Kidney (tissue), 14 donors: Measurements from ENCODE around the gene JPH3. TPM values are rescaled to one million over a fixed set of nuclear protein-coding genes. Genes with fewer than 3 reads are reported as not detected.

ENCODE experiments used
- DNase-seq, 5 donors: peaks; one replicate each; pipeline ENCODE4 v3.0.0-alpha.2; 2013 to 2020
- FAIRE-seq: peaks from 2 replicates; lab custom pipeline; 2012; peaks lifted over from hg19 to GRCh38; lab: Jason Lieb, UNC
- H3K27ac ChIP-seq, 2 donors: one replicate each; pipeline ENCODE4 v1.7.0; 2013; ENCODE audit warnings: low read depth in 2 of 2, low read length in 2 of 2, inconsistent platforms in 1 of 2
- H3K27me3 ChIP-seq: one replicate; pipeline ENCODE4 v1.7.1; 2013; ENCODE audit warnings: low read length, inconsistent platforms; ENCODE audit not compliant: control insufficient read depth, insufficient read depth
- H3K36me3 ChIP-seq, 3 donors: one replicate each; pipeline versions ENCODE4 v1.7.0 to v1.7.1; 2013; ENCODE audit warnings: low read length in 3 of 3, control low read depth in 1 of 3, inconsistent platforms in 1 of 3; ENCODE audit not compliant: insufficient read depth in 3 of 3, control insufficient read depth in 2 of 3
- H3K4me1 ChIP-seq, 3 donors: one replicate each; pipeline versions ENCODE4 v1.7.0 to v1.7.1; 2013; ENCODE audit warnings: low read length in 3 of 3, inconsistent platforms in 1 of 3, low read depth in 1 of 3; ENCODE audit not compliant: control insufficient read depth in 2 of 3, insufficient read depth in 2 of 3
- H3K4me3 ChIP-seq, 3 donors: one replicate each; pipeline versions ENCODE4 v1.7.0 to v1.8.1; 2013; ENCODE audit warnings: low read length in 3 of 3, control low read depth in 1 of 3, inconsistent platforms in 1 of 3
- H3K9ac ChIP-seq, 3 donors: one replicate each; pipeline versions ENCODE4 v1.7.0 to v1.7.1; 2013; ENCODE audit warnings: low read length in 3 of 3, control low read depth in 1 of 3, inconsistent platforms in 1 of 3
- H3K9me3 ChIP-seq, 3 donors: one replicate each; pipeline versions ENCODE4 v1.7.0 to v1.7.1; 2013; ENCODE audit warnings: low read length in 3 of 3, control low read depth in 1 of 3, inconsistent platforms in 1 of 3; ENCODE audit not compliant: control insufficient read depth in 2 of 3, insufficient read depth in 1 of 3
- intact Hi-C: fragments of 100-400 bp; cut with DNase I; formaldehyde crosslinking; loops from one replicate; pipeline ENCODE4 v1.11.1; 2022
- polyA plus RNA-seq: library from polyadenylated mRNA; stranded (reverse); fragments of 350-450 nt; fragmentation: Illumina TruSeq; extraction: RNeasy Lipid Tissue Mini Kit (QIAGEN cat#74804); gene quantifications from one replicate; pipeline ENCODE4 v1.2.3, GENCODE V29; 2014; ENCODE audit warnings: low read depth, low replicate concordance; ENCODE audit not compliant: insufficient read depth
- total RNA-seq: library from RNA; stranded (reverse); fragmentation: NEBNext Ultra II Directional; extraction: Animal tissue kit (Norgen Biotek cat#: 25700); gene quantifications from one replicate; pipeline ENCODE4 v1.2.1, GENCODE V29; 2021
- TF ChIP-seq, protein P1 (sequence below): IDR thresholded peaks from 3 replicates; pipeline ENCODE4 v1.5.1; 2012; ENCODE audit warnings: mild to moderate bottlenecking, moderate library complexity, borderline replicate concordance; ENCODE audit not compliant: insufficient read depth; ENCODE audit errors: extremely low read depth
- donor health status: control.
- donor health status: control.
- donor health status: control.
- donor health status: control.
- donor health status: control.
- donor health status: DM: yes; HTN: yes; CAD: no.
- donor health status: Normal renal cell carcinoma (clear cell type).

The JPH3 gene
- total and polyA plus RNA-seq, 2 donors from 2014 or later: 0.69 TPM; not detected in 1

DNA sequence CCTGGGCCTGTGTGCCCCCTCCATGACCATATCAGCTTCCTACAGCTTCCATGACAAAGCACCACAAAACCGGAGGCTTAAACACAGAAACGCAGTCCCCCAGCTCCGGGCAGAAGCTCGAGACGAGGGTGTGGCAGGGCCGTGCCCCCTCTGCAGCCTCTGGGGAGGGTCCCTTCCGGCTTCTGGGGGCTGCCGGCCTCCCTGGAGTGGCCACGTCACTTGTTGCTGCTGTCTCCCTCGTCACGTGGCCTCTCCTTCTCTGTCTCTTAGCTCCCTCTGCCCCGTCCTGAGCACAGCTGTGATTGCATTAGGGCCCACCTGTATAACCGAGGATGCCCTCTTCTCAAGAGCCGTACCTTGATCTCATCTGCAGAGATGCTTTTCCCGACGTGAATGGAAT, 64.6 kb downstream of the JPH3 start:
- Histone ChIP-seq H3K9ac (no peak overlapping the region), H3K4me1 (no peaks in the 10 kb centered on the region), H3K4me3 (no peak overlapping the region), H3K36me3 (no peaks in the 10 kb centered on the region), H3K27ac (no peak overlapping the region), H3K27me3 (no peaks in the 10 kb centered on the region), H3K9me3 (no peaks in the 10 kb centered on the region)
- DNase-seq: no peak
- TF ChIP-seq, protein P1, sequence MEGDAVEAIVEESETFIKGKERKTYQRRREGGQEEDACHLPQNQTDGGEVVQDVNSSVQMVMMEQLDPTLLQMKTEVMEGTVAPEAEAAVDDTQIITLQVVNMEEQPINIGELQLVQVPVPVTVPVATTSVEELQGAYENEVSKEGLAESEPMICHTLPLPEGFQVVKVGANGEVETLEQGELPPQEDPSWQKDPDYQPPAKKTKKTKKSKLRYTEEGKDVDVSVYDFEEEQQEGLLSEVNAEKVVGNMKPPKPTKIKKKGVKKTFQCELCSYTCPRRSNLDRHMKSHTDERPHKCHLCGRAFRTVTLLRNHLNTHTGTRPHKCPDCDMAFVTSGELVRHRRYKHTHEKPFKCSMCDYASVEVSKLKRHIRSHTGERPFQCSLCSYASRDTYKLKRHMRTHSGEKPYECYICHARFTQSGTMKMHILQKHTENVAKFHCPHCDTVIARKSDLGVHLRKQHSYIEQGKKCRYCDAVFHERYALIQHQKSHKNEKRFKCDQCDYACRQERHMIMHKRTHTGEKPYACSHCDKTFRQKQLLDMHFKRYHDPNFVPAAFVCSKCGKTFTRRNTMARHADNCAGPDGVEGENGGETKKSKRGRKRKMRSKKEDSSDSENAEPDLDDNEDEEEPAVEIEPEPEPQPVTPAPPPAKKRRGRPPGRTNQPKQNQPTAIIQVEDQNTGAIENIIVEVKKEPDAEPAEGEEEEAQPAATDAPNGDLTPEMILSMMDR: no peak
- no peak for FAIRE-seq
- intact Hi-C loops: no loop called here

DNA sequence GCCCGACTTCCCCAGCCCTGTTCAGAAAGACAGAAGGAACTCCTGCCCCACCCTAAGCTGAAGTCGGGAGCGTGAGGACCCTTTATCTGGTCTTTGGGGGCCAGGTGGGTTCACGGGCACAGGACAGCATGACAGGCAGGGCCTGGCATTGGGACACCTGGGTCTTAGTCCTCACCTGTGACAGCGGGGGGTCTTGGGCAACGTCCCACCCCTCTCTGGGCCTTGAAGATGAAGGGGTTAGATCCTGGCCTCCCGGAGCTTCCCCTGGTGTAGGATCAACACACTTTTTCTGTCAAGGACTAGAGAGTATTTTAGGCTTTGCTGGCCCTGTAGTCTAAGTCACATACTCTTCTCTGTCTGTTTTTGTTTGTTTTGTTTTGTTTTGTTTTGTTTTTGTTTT, 65.1 kb downstream of the JPH3 start:
- no peaks in the 10 kb centered on the region for H3K9me3 ChIP-seq
- FAIRE-seq (no peak), DNase-seq (no peak)
- no peaks in the 10 kb centered on the region for H3K36me3 ChIP-seq
- H3K4me3 ChIP-seq: no peak overlapping the region
- H3K9ac ChIP-seq: no peak overlapping the region
- H3K4me1 ChIP-seq: no peaks in the 10 kb centered on the region
- TF ChIP-seq, protein P1: no peak
- no peaks in the 10 kb centered on the region for H3K27me3 ChIP-seq
- intact Hi-C loops: no loop called here
- no peak overlapping the region for H3K27ac ChIP-seq

DNA sequence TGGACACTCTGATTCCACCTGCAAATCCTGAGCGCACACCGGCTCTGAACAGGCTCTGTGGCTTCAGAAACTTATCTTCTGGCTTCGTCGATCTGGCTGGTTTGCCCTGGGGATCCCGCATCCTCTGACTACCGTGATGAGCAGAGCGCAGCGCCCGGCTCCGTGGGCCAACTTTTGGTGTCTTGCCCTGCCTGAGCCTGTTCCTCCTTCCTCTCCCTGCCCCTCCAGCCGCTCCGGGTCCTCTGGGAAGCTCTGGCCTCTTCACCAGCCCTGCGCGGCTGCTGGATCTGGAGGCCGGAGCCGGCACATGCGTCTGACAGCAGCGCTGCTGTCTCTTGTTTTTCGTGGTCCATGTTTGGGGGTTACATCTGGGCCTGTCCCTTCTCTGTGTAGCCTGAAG, 65.6 kb downstream of the JPH3 start:
- Histone ChIP-seq H3K27ac (no peak overlapping the region), H3K36me3 (no peaks in the 10 kb centered on the region), H3K4me1 (no peaks in the 10 kb centered on the region), H3K27me3 (no peaks in the 10 kb centered on the region), H3K9ac (no peak overlapping the region), H3K4me3 (no peak overlapping the region), H3K9me3 (no peaks in the 10 kb centered on the region)
- FAIRE-seq: no peak
- intact Hi-C loops: no loop called here
- no peak for DNase-seq
- TF ChIP-seq, protein P1: no peak

DNA sequence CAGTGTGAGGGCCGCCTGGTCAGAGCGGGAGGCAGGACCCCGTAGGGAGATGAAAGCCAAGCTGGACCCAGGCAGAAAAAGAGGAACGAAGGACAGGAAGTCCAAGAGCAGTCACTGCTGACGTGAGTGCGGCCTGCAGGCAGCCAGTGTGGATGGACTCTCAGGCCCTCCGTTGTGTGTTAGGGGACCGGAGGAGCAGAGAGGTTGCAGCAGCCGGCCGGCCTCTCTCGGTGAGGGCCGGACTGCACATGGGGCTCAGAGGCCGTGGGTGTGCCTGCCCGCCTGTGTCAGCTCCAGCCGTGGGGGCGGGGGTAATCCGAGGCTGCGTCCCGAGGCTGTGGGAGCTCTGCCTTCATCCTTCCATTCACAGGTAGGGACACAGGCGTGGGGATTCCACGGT, 67.4 kb downstream of the JPH3 start:
- Histone ChIP-seq H3K9ac (no peak overlapping the region), H3K4me1 (no peaks in the 10 kb centered on the region), H3K4me3 (no peak overlapping the region), H3K36me3 (no peaks in the 10 kb centered on the region), H3K27me3 (no peaks in the 10 kb centered on the region), H3K27ac (no peak overlapping the region), H3K9me3 (no peaks in the 10 kb centered on the region)
- FAIRE-seq: no peak
- intact Hi-C loops: no loop called here
- TF ChIP-seq, protein P1: no peak
- DNase-seq: no peak
